ENCODE data around the gene ALG2.

- TF ChIP-seq POLR2A (IDR thresholded peaks at IDR 0.05): no peak
- TF ChIP-seq POLR2AphosphoS5 (IDR thresholded peaks at IDR 0.05): peak in 1 of 3 donors; percentile 1
Measured at GRCh38 chr9:99222416-99223270, 901 bp upstream of the ALG2 start.
